ENCODE results near the gene CUL3.
"Not testable (repeated sequence)": the region's sequence is repeated elsewhere in the genome, so short reads cannot be mapped to it uniquely, and the experiment has no call there.

The CUL3 gene

GRCh38 chr2:224543939-224544338 is 41.2 kb downstream of the CUL3 start:
- no peak for DNase-seq (ENCODE audit: low read depth, low spot score)

DNA sequence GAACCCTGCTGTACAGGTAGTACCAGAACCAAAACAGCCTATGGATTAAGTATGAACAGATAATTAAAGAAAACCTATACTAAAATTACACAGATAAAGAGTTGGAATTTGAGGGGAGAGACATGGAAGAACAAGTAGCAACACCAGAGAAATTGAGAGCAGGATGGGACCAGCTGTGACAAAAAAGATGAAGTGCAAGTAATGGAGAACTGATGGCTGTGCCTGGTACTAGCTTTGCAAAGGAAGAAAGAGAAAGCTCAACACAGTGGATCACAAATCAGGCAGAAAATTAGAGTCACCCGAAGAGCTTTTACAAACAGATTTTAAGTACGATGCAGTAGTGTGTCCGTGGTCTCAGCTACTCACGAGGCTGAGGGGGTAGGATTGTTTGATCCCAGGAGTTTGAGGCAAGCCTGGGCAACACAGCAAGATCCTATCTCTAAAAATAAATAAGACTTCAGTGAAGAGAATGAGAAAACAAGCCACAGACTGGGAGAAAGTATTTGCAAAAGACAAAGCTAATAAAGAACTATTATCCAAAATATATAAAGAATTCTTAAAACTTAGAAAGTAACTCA is 46.5 kb downstream of the CUL3 start:
- no peak for DNase-seq (ENCODE audit: low read depth, low spot score)

DNA sequence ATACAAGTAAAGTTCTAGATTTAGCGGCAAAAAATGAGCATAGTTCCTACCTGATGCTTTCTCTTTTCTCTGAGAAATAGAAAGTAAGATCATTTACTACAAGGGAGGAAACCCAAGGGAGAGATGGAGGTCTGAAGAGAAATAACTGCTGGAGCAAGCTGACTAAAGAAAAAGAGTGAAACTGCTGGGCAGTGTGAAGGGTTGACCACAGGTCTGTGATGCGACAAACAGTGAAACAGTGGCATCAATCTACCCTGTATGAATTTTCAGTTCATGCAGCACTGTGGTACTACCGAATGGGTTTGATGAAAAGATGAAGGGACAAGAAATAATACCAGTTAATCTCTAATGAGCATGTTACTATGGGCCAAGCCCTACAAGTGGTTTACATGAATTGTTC is 52.2 kb downstream of the CUL3 start:
- DNase-seq (ENCODE audit: low read depth, low spot score), result no peak

DNA sequence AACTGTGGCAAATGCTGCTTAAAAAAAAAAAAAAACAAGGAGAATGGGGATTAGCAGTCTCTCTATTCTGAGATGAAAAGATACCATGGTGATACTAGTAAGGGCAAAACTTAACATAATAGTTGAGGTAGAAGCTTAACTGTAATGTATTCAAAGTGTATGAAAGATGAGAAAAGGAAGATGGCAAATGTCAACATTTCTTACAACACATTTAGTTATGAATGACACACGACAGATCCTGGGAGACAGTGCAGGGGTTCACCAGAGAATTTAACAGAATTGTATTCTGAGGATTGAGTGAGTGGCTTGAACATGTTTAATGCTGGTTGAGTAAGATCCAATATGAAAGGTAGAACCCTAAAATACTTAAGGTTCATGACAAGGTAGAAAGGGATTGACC is 52.7 kb downstream of the CUL3 start:
- DNase-seq (ENCODE audit: low read depth, low spot score), result no peak

DNA sequence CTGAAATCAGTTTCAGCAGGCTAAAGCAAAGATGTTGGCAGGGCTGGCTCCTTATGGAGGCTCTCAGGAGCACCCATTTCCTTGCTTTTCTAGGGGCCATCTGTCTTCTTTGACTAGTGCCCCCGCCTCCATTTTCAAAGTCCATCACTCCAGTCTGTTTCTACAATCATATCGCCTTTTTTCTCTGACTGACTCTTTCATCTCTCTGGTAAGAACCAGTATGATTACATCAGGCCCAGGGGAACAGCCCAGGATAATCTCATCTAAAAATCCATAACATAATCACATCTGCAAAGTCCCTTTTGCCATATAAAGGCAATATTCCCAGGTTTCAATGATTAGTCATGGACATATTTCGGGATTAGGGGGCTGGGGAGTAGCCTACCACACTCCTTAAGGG is 57.0 kb downstream of the CUL3 start:
- DNase-seq (ENCODE audit: low read depth, low spot score), result no peak

GRCh38 chr2:224525774-224526173 is 59.4 kb downstream of the CUL3 start:
- no peak for DNase-seq (ENCODE audit: low read depth, low spot score)

GRCh38 chr2:224524657-224525056 is 60.5 kb downstream of the CUL3 start:
- no peak for DNase-seq (ENCODE audit: low read depth, low spot score)

DNA sequence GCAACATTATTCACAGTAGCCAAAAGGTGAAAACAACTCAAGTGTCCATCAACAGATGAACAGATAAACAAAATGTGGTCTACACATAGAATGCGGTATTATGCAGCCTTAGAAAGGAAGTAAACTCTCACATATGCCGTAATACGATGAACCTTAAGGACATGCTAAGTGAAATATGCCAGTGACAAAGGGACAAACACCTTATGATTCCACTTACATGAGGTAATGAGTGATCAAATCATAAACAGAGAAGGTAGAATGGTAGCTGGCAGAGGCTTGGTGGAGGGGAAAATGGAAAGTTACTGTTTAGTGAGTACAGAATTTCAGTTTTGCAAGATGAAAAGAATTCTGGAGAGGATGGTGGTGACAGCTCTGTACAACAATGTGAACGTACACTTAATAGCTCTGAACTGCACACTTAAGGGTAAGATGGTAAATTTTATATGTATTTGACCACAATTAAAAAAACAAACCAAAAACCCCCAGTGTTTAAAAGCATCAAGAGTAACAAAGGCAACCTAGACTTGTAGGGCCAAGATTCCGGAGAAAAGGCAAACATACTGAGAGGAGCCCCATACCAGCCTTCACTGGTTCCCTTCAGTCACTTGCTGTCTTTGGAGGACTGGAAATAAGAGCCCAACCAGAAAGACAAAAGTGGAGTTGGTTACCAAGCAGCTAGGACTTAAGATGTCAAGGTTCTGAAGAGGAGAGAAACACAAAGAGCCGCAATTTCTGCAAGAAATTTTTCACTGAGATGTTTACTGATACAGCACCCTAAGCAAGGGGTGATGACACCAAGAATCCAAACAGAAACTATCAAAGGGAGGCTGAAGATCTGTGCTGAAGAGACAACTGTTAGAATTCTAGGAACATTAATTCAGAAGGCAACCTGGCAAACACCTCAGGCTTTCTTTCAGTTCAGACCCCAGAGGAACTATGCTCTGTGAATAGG is 61.3 kb downstream of the CUL3 start:
- DNase-seq (ENCODE audit: low read depth, low spot score), result peak; percentile 13

- DNase-seq (ENCODE audit: low read depth, low spot score), result not testable (repeated sequence)
These were observed 62.7 kb downstream of the CUL3 start for GRCh38 chr2:224522483-224522882.

GRCh38 chr2:224520064-224520463 is 65.1 kb downstream of the CUL3 start:
- DNase-seq (ENCODE audit: low read depth, low spot score), result peak; percentile 27

GRCh38 chr2:224518806-224519580 is 66.2 kb downstream of the CUL3 start:
- DNase-seq (ENCODE audit: low read depth, low spot score), result peak; percentile 54

DNA sequence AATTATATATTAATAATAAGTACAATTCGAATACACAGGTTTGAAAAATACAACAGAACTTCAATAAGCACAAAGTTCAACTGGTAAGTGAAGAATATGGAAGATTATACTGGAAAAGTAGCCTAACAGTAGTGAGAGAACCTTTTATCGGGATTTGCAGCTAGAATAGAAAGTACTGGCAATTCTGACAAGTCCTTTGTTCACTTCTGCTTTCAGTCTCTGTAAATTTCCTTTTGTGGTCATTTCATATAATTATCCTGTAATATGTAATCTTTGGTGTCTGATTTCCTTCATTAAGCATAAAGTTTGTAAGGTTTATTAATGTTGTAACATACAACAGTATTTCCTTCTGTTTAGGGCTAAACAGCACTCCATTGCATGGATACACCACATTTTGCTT is 67.2 kb downstream of the CUL3 start:
- no peak for DNase-seq (ENCODE audit: low read depth, low spot score)

- not testable (repeated sequence) for DNase-seq (ENCODE audit: low read depth, low spot score)
These were observed 68.8 kb downstream of the CUL3 start for GRCh38 chr2:224516393-224516792.

GRCh38 chr2:224513991-224514390 is 71.2 kb downstream of the CUL3 start:
- DNase-seq (ENCODE audit: low read depth, low spot score), result peak; percentile 14

GRCh38 chr2:224507789-224508188 is 77.4 kb downstream of the CUL3 start:
- DNase-seq (ENCODE audit: low read depth, low spot score), result no peak

GRCh38 chr2:224506494-224506893 is 78.7 kb downstream of the CUL3 start:
- DNase-seq (ENCODE audit: low read depth, low spot score), result no peak

DNA sequence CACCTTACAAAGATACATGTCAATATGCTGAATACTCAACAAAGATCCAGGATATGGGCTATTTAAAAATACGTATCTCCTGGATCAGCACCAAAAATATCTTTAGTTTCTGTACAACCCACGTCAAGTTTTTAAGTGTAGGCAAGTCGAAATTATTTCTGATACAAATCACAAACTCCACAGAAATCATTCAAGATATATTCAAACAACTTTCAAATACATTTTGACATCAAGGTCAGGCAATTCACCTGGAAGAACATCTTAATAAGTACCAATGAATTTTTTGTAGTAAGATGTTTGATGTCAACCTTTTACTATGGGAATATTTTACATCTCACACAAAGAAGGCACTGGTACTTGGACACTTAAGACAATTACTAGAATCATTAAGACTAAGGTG is 86.2 kb downstream of the CUL3 start:
- no peak for DNase-seq (ENCODE audit: low read depth, low spot score)

DNA sequence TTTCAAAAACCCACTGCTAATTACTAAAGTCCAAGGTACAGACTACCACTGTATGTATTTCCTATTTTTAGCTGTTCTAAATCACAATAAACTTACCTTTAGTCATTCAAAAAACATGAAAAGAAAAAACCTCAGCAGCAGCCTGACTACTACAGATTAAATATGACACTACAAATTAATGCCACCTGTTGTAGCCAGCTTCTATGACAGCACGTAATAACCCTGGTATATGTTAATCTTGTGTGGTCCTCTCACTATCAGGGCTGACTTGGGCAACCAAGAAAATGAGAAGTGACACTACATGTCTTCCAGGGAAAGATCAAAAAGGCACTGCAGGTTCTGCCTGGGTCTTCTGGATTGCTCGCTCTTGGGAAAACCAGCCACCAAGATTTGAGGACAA is 92.6 kb downstream of the CUL3 start:
- DNase-seq (ENCODE audit: low read depth, low spot score), result no peak

DNA sequence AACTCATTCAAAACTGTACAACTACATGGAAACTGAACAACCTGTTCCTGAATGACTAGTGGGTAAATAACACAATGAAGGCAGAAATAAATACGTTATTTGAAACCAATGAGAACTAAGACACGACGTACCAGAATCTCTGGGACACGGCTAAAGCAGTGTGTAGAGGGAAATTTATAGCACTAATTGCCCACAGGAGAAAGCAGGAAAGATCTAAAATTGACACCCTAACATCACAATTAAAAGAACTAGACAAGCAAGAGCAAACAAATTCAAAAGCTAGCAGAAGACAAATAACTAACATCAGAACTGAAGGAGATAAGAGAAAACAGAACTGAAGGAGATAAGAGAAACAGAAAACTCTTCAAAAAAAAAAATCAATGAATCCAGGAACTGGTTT is 97.2 kb downstream of the CUL3 start:
- not testable (repeated sequence) for DNase-seq (ENCODE audit: low read depth, low spot score)

DNA sequence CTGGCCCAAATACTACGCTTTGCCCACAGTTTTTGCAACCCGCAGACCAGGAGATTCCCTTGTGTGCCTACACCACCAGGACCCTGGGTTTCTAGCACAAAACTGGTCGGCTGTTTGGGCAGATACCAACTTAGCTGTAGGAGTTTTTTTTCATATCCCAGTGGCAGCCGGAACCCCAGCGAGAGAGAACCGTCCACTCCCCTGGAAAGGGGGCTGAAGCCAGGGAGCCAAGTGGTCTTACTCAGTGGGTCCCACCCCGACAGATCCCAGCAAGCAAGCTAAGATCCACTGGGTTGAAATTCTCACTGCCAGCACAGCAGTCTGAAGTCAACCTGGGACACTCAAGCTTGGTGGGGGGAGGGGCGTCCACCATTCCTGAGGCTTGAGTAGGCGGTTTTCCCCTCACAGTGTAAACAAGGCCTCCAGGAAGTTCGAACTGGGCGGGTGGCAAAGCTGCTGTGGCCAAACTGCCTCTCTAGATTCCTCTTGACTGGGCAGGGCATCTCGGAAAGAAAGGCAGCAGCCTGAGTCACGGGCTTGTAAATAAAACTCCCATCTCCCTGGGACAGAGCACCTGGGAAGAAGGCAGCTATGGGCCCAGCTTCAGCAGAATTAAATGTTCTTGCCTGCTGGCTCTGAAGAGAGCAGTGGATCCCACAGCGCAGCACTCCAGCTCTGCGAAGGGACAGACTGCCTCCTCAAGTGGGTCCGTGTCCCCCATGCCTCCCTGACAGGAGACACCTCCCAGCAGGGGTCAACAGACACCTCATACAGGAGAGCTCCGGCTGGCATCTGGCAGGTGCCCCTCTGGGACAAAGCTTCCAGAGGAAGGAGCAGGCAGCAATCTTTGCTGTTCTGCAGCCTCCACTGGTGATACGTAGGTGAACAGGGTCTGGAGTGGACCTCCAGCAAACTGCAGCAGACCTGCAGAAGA is 99.8 kb downstream of the CUL3 start:
- DNase-seq (ENCODE audit: low read depth, low spot score), result peak; percentile 97

- no peak for DNase-seq (ENCODE audit: low read depth, low spot score)
These were observed 105.3 kb downstream of the CUL3 start for GRCh38 chr2:224479826-224480225.

Measured in astrocyte of the hippocampus (primary cell).